ENCODE data around the gene SPOUT1.
"Not testable (repeated sequence)": the region's sequence is repeated elsewhere in the genome, so short reads cannot be mapped to it uniquely, and the experiment has no call there.

The SPOUT1 gene

DNA sequence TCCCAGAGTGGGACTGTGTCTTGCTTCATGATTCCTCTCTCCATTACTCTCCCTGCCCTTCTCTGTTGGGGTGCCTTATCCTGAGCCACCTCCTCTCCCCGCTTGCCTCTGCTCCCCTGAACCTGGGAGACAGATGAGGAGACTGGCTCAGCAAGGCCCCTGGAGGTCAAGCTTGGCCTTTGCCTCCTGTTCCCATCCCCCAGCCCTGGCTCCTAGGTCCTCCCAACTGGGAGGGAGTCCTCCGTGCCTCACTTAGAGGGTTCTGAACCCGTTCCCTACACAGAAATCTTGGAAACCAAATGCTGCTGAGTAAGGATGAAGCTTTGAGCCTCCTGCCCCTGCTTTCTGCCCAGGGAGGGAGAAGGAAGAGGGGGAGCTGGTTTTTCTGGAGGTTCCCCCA, 21.1 kb downstream of the SPOUT1 start:
- no peaks in the 10 kb centered on the region for H3K27me3 ChIP-seq (ENCODE audit: control insufficient read depth, insufficient read depth, low read length)
- H3K9me3 ChIP-seq (ENCODE audit: control insufficient read depth, insufficient read depth, low read length): no peaks in the 10 kb centered on the region
- H3K36me3 ChIP-seq (ENCODE audit: control insufficient read depth, insufficient read depth, low read length): peaks cover 37% of the 10 kb centered on the region
- no peak overlapping the region for H3K27ac ChIP-seq (ENCODE audit: low read depth, low read length)
- no peak overlapping the region for H3K9ac ChIP-seq (ENCODE audit: low read depth, low read length)
- no peak overlapping the region for H3K4me3 ChIP-seq (ENCODE audit: low read depth, low read length)
- no peaks in the 10 kb centered on the region for H3K4me1 ChIP-seq (ENCODE audit: control insufficient read depth, insufficient read depth, low read length)

DNA sequence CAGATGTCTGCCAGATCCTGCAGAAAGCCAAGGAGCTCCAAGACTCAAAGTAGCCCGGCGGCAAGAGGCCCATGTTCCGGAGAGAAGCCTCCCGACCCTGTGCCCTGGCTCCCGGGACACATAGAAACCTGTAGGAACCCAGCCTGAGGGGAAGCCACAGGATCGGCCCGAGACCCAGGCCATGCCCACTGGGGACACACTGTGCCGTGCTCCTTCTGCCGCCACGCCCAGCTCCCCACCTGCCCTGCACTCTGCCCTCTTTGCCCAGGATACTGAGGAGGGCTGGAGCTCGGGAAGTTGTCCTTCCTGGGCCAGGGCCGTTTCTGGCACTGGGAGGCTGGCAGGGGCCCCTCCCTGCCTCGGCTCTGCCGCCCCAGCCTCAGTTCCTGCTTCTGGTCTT, 21.8 kb downstream of the SPOUT1 start:
- Histone ChIP-seq H3K27me3 (ENCODE audit: control insufficient read depth, insufficient read depth, low read length) (no peaks in the 10 kb centered on the region), H3K9me3 (ENCODE audit: control insufficient read depth, insufficient read depth, low read length) (no peaks in the 10 kb centered on the region), H3K4me3 (ENCODE audit: low read depth, low read length) (no peak overlapping the region), H3K4me1 (ENCODE audit: control insufficient read depth, insufficient read depth, low read length) (no peaks in the 10 kb centered on the region), H3K27ac (ENCODE audit: low read depth, low read length) (no peak overlapping the region), H3K36me3 (ENCODE audit: control insufficient read depth, insufficient read depth, low read length) (peaks cover 42% of the 10 kb centered on the region), H3K9ac (ENCODE audit: low read depth, low read length) (no peak overlapping the region)

DNA sequence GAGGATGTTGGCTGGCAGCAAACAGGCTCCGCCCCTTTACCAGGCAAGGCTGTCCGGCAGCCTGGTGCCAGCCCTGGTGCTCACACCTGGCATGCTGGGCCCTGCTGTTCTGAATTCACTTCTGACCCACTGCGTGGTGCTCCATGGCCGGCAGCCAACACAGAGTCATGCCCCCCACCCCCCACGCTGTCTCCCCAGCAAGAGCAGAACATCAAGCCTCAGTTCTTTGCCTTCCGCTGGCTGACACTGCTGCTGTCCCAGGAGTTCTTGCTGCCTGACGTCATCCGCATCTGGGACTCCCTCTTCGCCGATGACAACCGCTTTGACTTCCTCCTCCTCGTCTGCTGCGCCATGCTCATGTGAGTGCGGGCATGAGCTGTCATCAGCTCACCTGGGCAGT, 23.9 kb downstream of the SPOUT1 start:
- H3K36me3 ChIP-seq (ENCODE audit: control insufficient read depth, insufficient read depth, low read length): peaks cover 48% of the 10 kb centered on the region

DNA sequence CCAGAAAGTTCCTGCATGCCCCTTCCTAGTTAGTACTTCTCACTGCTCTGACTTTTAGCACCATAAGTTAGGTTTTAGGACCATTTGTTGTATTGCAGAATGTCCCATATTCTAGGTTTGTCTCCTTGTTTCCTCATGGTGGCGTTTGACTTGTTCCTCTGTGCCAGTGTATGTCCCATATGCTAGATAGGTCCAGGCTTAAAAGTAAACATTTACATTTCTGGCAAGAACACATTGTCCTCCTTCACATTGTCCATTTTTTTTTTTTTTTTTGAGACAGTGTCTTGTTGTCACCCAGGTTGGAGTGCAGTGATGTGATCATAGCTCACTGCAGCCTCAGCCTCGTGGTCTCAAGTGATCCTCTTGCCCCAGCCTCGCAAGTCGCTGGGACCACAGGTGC, 27.1 kb downstream of the SPOUT1 start:
- no peak overlapping the region for H3K27ac ChIP-seq (ENCODE audit: low read depth, low read length)
- no peaks in the 10 kb centered on the region for H3K9me3 ChIP-seq (ENCODE audit: control insufficient read depth, insufficient read depth, low read length)
- H3K4me1 ChIP-seq (ENCODE audit: control insufficient read depth, insufficient read depth, low read length): no peaks in the 10 kb centered on the region
- no peaks in the 10 kb centered on the region for H3K27me3 ChIP-seq (ENCODE audit: control insufficient read depth, insufficient read depth, low read length)
- H3K9ac ChIP-seq (ENCODE audit: low read depth, low read length): no peak overlapping the region
- no peak overlapping the region for H3K4me3 ChIP-seq (ENCODE audit: low read depth, low read length)
- H3K36me3 ChIP-seq (ENCODE audit: control insufficient read depth, insufficient read depth, low read length): peaks cover 61% of the 10 kb centered on the region

More for the DNA sequence above, 23.9 kb downstream of the SPOUT1 start:
- no peaks in the 10 kb centered on the region for H3K4me1 ChIP-seq (ENCODE audit: control insufficient read depth, insufficient read depth, low read length)
- H3K4me3 ChIP-seq (ENCODE audit: low read depth, low read length): no peak overlapping the region
- no peaks in the 10 kb centered on the region for H3K9me3 ChIP-seq (ENCODE audit: control insufficient read depth, insufficient read depth, low read length)
- no peaks in the 10 kb centered on the region for H3K27me3 ChIP-seq (ENCODE audit: control insufficient read depth, insufficient read depth, low read length)
- no peak overlapping the region for H3K27ac ChIP-seq (ENCODE audit: low read depth, low read length)
- H3K9ac ChIP-seq (ENCODE audit: low read depth, low read length): no peak overlapping the region

DNA sequence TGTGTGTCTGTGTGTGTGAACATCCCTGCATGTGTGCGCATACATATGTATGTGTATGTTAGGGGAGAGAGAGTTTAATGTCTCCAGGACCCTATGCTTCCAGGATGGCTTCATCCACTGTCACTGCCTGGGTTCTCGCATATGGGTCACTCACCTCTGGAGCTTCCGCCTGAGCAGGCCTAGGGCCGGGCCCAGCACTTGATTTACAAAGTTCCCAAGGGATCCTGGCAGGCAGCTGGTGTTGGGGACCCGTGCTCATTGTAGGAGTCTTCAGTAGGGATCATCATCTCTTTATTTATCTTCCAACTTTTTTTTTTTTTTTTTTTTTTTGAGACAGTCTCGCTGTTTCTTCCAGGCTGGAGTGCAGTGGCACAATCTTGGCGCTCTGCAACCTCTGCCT, 29.5 kb downstream of the SPOUT1 start:
- Histone ChIP-seq H3K9ac (ENCODE audit: low read depth, low read length) (no peak overlapping the region), H3K27me3 (ENCODE audit: control insufficient read depth, insufficient read depth, low read length) (no peaks in the 10 kb centered on the region), H3K27ac (ENCODE audit: low read depth, low read length) (no peak overlapping the region), H3K36me3 (ENCODE audit: control insufficient read depth, insufficient read depth, low read length) (peaks cover 50% of the 10 kb centered on the region), H3K4me3 (ENCODE audit: low read depth, low read length) (no peak overlapping the region), H3K9me3 (ENCODE audit: control insufficient read depth, insufficient read depth, low read length) (no peaks in the 10 kb centered on the region), H3K4me1 (ENCODE audit: control insufficient read depth, insufficient read depth, low read length) (no peaks in the 10 kb centered on the region)

DNA sequence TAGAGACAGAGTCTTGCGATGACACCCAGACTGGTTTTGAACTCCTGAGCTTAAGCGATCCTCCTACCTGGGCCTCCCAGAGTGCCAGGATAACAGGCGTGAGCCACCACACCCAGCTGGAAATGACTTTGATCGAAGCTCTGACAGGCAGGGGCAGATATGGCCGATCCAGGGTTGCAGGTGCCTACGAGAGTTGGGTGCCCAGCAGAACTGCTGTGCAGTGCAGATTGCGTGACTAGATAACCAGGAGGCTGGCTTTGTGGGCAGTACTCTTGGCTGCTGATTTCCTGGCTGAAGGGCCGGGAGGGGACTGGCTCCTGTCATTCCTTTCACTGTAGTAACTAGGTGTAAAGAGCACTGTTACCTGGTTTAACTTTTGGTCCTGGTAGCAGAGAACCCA, 30.7 kb downstream of the SPOUT1 start:
- peaks cover 54% of the 10 kb centered on the region for H3K36me3 ChIP-seq (ENCODE audit: control insufficient read depth, insufficient read depth, low read length)
- H3K4me3 ChIP-seq (ENCODE audit: low read depth, low read length): no peak overlapping the region
- no peaks in the 10 kb centered on the region for H3K9me3 ChIP-seq (ENCODE audit: control insufficient read depth, insufficient read depth, low read length)
- H3K27me3 ChIP-seq (ENCODE audit: control insufficient read depth, insufficient read depth, low read length): no peaks in the 10 kb centered on the region
- no peak overlapping the region for H3K27ac ChIP-seq (ENCODE audit: low read depth, low read length)
- H3K4me1 ChIP-seq (ENCODE audit: control insufficient read depth, insufficient read depth, low read length): no peaks in the 10 kb centered on the region
- no peak overlapping the region for H3K9ac ChIP-seq (ENCODE audit: low read depth, low read length)

DNA sequence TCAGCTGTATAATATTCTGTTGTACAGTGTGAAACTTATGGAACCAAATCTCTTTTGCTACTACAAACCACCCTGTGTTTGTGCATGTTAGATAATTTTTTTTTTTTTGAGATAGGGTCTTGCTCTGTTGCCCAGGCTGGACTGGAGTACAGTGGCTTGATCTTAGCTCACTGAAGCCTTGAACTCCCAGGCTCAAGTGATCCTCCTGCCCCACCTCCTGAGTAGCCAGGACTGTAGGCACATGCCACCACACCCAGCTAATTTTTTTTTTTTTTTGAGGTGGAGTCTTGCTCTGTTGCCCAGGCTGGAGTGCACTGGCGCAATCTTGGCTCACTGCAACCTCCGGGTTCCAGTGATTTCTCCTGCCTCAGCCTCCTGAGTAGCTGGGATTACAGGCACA, 34.6 kb downstream of the SPOUT1 start:
- H3K27me3 ChIP-seq (ENCODE audit: control insufficient read depth, insufficient read depth, low read length); H3K27ac ChIP-seq (ENCODE audit: low read depth, low read length); H3K9me3 ChIP-seq (ENCODE audit: control insufficient read depth, insufficient read depth, low read length); H3K4me1 ChIP-seq (ENCODE audit: control insufficient read depth, insufficient read depth, low read length); H3K4me3 ChIP-seq (ENCODE audit: low read depth, low read length); H3K9ac ChIP-seq (ENCODE audit: low read depth, low read length): not testable (repeated sequence)
- H3K36me3 ChIP-seq (ENCODE audit: control insufficient read depth, insufficient read depth, low read length): peaks cover 71% of the 10 kb centered on the region

DNA sequence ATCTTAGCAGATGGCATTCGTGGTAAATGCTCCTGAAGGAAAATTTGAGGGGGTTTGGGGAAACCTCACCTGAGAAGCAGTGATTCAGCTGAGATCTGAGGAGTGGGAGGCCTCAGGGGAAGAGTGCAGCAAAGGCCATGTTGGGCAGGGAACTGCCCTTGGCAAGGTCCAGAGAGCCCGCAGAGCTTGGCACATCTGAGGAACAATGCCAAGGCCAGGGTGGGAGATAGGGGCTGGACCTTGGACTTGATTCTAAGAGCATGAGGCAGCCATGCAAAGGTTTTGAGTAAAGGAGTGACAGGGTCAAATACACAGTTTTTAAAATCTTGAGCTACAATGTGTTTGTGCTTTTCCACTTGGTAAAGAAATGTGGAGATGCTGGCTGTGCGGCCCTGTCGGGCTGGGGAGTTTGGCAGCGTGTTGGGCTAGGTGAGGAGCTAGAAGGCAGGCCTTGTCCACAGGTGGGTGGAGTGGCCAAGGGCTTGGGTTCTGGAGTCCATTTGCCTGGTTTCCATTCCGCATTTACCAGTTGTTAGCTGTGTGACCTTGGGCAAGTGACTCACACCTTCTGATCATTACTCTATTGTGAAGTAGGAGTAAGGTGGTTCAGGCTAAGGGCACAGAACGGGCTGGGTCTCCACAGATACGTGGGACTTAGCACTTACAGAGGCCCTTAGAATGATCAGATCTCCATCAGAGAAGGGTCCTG, 36.5 kb downstream of the SPOUT1 start:
- peaks cover 59% of the 10 kb centered on the region for H3K36me3 ChIP-seq (ENCODE audit: control insufficient read depth, insufficient read depth, low read length)
- no peaks in the 10 kb centered on the region for H3K9me3 ChIP-seq (ENCODE audit: control insufficient read depth, insufficient read depth, low read length)
- no peaks in the 10 kb centered on the region for H3K27me3 ChIP-seq (ENCODE audit: control insufficient read depth, insufficient read depth, low read length)
- H3K4me3 ChIP-seq (ENCODE audit: low read depth, low read length): no peak overlapping the region
- H3K9ac ChIP-seq (ENCODE audit: low read depth, low read length): no peak overlapping the region
- H3K27ac ChIP-seq (ENCODE audit: low read depth, low read length): no peak overlapping the region
- peaks cover 2% of the 10 kb centered on the region for H3K4me1 ChIP-seq (ENCODE audit: control insufficient read depth, insufficient read depth, low read length)

DNA sequence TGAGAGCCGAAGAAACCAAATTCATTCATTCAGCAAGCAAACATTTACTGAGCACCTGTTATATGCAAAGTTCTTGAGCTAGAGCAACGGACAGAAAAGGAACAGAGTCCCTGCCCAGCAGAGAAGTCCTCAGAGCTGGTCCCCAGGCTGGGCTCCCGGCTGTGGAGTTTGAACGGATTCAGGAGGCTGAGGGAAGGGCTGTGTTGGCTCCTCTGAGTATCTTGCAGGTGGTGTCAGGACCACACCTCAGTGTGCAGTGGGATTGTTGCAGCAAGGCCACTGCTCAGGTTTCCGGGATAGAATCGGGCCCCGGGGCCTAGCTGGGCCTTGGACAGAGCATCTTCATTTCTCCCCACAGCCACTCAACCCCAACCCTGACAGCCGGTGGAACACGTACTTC, 37.5 kb downstream of the SPOUT1 start:
- no peaks in the 10 kb centered on the region for H3K9me3 ChIP-seq (ENCODE audit: control insufficient read depth, insufficient read depth, low read length)
- H3K9ac ChIP-seq (ENCODE audit: low read depth, low read length): no peak overlapping the region
- no peak overlapping the region for H3K27ac ChIP-seq (ENCODE audit: low read depth, low read length)
- peaks cover 50% of the 10 kb centered on the region for H3K36me3 ChIP-seq (ENCODE audit: control insufficient read depth, insufficient read depth, low read length)
- no peaks in the 10 kb centered on the region for H3K27me3 ChIP-seq (ENCODE audit: control insufficient read depth, insufficient read depth, low read length)
- peaks cover 5% of the 10 kb centered on the region for H3K4me1 ChIP-seq (ENCODE audit: control insufficient read depth, insufficient read depth, low read length)
- H3K4me3 ChIP-seq (ENCODE audit: low read depth, low read length): no peak overlapping the region

DNA sequence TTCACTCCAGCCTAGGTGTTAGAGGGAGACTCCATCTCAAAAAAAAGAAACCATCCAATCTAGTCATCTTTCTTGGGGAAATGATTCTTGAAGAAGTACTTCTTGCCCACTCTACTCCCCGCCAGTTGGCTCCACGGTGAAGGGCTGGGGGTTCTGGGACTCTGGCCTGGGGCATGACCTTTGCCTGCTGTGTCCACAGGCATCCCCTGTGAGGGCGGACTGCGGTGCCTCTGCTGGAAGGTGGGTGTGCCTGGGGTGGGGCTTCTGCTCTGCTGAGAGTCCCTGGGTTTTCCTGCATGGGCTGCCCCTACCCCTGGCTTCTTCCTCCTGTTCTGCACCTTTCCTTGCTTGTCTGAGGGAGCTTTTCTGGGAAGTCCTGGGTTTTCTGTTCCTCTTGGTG, 39.1 kb downstream of the SPOUT1 start:
- no peak overlapping the region for H3K9ac ChIP-seq (ENCODE audit: low read depth, low read length)
- peaks cover 46% of the 10 kb centered on the region for H3K36me3 ChIP-seq (ENCODE audit: control insufficient read depth, insufficient read depth, low read length)
- no peak overlapping the region for H3K27ac ChIP-seq (ENCODE audit: low read depth, low read length)
- no peak overlapping the region for H3K4me3 ChIP-seq (ENCODE audit: low read depth, low read length)
- H3K4me1 ChIP-seq (ENCODE audit: control insufficient read depth, insufficient read depth, low read length): peaks cover 5% of the 10 kb centered on the region
- H3K27me3 ChIP-seq (ENCODE audit: control insufficient read depth, insufficient read depth, low read length): no peaks in the 10 kb centered on the region
- no peaks in the 10 kb centered on the region for H3K9me3 ChIP-seq (ENCODE audit: control insufficient read depth, insufficient read depth, low read length)

DNA sequence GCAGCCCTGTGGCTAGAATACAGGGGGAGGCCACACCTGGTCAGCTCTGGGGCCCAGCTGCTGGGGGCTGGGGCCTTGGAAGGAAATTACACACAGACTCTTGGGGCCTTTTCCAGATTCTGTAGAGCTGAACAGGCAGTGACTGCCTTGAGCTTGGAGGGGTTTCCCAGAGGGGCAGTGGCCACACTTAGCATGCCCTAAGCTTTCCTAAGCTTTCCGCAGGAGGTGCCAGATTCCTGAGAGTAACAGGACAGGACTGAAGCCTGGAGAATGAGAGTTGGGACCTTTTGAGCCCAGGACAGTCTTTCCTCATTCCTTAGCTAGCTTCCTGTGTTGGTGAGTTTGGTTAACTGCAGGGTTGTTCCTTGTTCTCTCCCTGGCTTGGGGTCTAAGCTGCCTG, 41.1 kb downstream of the SPOUT1 start:
- Histone ChIP-seq H3K4me3 (ENCODE audit: low read depth, low read length) (peak overlapping the region; percentile 85; the same call in 1 of the 2 replicates), H3K36me3 (ENCODE audit: control insufficient read depth, insufficient read depth, low read length) (peaks cover 33% of the 10 kb centered on the region), H3K4me1 (ENCODE audit: control insufficient read depth, insufficient read depth, low read length) (peaks cover 5% of the 10 kb centered on the region), H3K9me3 (ENCODE audit: control insufficient read depth, insufficient read depth, low read length) (no peaks in the 10 kb centered on the region), H3K27ac (ENCODE audit: low read depth, low read length) (no peak overlapping the region), H3K27me3 (ENCODE audit: control insufficient read depth, insufficient read depth, low read length) (no peaks in the 10 kb centered on the region), H3K9ac (ENCODE audit: low read depth, low read length) (no peak overlapping the region)
